AG04450 (cell line): ENCODE results near the gene MYO7B. TPM values are rescaled to one million over a fixed set of nuclear protein-coding genes. Genes with fewer than 3 reads are reported as not detected.

Experiments
- CTCF ChIA-PET: fragments of 300-600, 350-600 bp; formaldehyde crosslinking; extraction: SDS; loops from one replicate; lab custom pipeline; 2022; ENCODE audit warnings: antibody characterized with exemption, inconsistent platforms; lab: Charles Lee
- POLR2A ChIA-PET: fragments of 350-600 bp; formaldehyde crosslinking; extraction: SDS; loops from one replicate; lab custom pipeline; 2021; ENCODE audit warnings: antibody characterized with exemption, inconsistent platforms; lab: Yijun Ruan, JAX
- DNase-seq: peaks from one replicate; pipeline ENCODE4 v3.0.0-alpha.2; 2011; ENCODE audit warnings: low read depth, low spot score
- H3K27ac ChIP-seq: one replicate; pipeline ENCODE4 v1.5.1; 2012; ENCODE audit warnings: low read depth, low read length, control low read depth
- H3K27me3 ChIP-seq: one replicate; pipeline ENCODE4 v1.6.0; 2012; ENCODE audit warnings: low read length; ENCODE audit not compliant: control insufficient read depth, insufficient read depth
- H3K4me3 ChIP-seq: 2 replicates; pipeline ENCODE4 v1.5.1; 2011; ENCODE audit warnings: mild to moderate bottlenecking, low read depth, low read length, control low read depth
- H3K9me3 ChIP-seq: 2 replicates; pipeline ENCODE4 v1.5.1; 2012; ENCODE audit warnings: low read length; ENCODE audit not compliant: control insufficient read depth, insufficient read depth
- polyA plus RNA-seq: library from polyadenylated mRNA; depleted of rRNA; stranded (reverse); fragments of >200 nt; gene quantifications from 2 replicates; pipeline ENCODE4 v1.2.3, GENCODE V29; 2011
- TF ChIP-seq, protein P1 (sequence below): IDR thresholded peaks from 2 replicates; pipeline ENCODE4 v1.5.1; 2011; ENCODE audit warnings: low read depth, low read length, control low read depth, inconsistent platforms

MYO7B gene
- polyA plus RNA-seq, 1 experiment, result 0.02 TPM

DNA sequence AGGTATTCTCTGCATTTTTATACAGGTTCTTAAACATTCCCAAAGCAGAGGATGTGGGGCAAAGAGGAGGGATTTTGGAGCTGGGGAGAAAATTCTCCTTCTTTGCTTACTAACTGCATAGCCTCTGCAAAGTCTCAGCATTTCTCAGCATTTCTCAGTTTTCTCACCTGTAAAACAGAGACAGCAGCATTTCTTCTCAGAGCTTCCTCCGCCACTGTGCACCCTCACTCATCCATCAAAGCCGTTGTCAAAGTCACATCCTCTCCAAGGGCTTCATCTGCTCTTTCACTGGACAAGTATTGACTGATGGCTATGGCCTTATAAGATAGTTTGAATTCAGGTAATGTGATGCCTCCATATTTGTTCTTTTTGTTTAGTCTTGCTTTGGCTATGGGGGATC lies 17.4 kb downstream of the MYO7B start:
- Histone ChIP-seq H3K27ac (no peak overlapping the region), H3K27me3 (peaks cover 33% of the 10 kb centered on the region), H3K9me3 (no peaks in the 10 kb centered on the region), H3K4me3 (no peak overlapping the region)
- DNase-seq, result no peak
- TF ChIP-seq, protein P1, sequence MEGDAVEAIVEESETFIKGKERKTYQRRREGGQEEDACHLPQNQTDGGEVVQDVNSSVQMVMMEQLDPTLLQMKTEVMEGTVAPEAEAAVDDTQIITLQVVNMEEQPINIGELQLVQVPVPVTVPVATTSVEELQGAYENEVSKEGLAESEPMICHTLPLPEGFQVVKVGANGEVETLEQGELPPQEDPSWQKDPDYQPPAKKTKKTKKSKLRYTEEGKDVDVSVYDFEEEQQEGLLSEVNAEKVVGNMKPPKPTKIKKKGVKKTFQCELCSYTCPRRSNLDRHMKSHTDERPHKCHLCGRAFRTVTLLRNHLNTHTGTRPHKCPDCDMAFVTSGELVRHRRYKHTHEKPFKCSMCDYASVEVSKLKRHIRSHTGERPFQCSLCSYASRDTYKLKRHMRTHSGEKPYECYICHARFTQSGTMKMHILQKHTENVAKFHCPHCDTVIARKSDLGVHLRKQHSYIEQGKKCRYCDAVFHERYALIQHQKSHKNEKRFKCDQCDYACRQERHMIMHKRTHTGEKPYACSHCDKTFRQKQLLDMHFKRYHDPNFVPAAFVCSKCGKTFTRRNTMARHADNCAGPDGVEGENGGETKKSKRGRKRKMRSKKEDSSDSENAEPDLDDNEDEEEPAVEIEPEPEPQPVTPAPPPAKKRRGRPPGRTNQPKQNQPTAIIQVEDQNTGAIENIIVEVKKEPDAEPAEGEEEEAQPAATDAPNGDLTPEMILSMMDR, result no peak
- ChIA-PET POLR2A (no interaction called here), CTCF (no interaction called here)

DNA sequence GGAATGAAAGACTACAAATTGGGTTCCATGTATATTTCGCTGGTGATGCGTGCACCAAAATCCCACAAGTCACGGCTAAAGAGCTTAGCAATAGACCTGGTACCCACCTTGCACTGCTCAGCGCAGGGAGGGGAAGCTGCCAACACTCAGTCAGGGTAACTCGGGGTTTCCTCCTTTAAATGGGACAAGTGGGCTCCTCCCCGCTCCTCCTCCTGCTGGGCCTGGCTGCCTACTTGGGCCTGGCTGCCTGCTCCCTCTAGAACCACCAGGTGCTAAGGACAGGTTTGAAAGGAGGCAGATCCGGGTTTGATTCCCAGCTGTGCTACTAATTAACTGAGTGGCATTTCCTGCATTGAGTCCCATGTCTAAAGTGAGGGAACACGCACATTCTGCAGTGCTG lies 23.4 kb downstream of the MYO7B start:
- Histone ChIP-seq H3K27me3 (peaks cover 21% of the 10 kb centered on the region), H3K9me3 (no peaks in the 10 kb centered on the region; the same call in 1 of the 2 replicates), H3K4me3 (no peak overlapping the region), H3K27ac (no peak overlapping the region)
- ChIA-PET CTCF (interaction anchor here (0.7 kb wide), 1 partner anchor 22 kb away, joined by 3 read pairs; no protein-coding TSS in a partner anchor), POLR2A (no interaction called here)
- TF ChIP-seq, protein P1, result no peak
- DNase-seq, result no peak

DNA sequence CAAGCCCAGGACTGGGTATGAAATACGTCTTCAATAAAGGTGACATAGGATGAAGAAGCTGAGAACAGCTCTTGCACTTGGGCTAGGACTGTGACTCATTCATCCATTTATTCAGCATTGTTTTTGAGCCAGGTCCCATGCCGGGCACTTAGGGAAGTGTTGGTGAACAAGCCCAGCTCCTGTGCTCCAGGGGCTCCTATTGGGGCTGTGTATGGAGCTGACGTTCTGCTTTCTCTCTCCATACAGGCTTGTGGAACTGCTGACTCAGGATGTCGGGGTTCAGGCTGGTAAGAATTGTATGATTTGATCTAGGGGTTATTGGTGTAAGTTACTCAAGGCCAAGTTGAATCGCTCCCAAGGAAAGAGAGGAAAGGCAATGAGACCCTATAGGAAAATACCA lies 24.0 kb downstream of the MYO7B start:
- TF ChIP-seq, protein P1, result no peak
- DNase-seq, result no peak
- Histone ChIP-seq H3K9me3 (no peaks in the 10 kb centered on the region; the same call in 1 of the 2 replicates), H3K4me3 (no peak overlapping the region), H3K27me3 (peaks cover 20% of the 10 kb centered on the region), H3K27ac (no peak overlapping the region)
- POLR2A ChIA-PET, result no interaction called here
- CTCF ChIA-PET, result interaction anchor here (0.9 kb wide), 1 partner anchor 32 kb away, joined by 7 read pairs; no protein-coding TSS in a partner anchor

DNA sequence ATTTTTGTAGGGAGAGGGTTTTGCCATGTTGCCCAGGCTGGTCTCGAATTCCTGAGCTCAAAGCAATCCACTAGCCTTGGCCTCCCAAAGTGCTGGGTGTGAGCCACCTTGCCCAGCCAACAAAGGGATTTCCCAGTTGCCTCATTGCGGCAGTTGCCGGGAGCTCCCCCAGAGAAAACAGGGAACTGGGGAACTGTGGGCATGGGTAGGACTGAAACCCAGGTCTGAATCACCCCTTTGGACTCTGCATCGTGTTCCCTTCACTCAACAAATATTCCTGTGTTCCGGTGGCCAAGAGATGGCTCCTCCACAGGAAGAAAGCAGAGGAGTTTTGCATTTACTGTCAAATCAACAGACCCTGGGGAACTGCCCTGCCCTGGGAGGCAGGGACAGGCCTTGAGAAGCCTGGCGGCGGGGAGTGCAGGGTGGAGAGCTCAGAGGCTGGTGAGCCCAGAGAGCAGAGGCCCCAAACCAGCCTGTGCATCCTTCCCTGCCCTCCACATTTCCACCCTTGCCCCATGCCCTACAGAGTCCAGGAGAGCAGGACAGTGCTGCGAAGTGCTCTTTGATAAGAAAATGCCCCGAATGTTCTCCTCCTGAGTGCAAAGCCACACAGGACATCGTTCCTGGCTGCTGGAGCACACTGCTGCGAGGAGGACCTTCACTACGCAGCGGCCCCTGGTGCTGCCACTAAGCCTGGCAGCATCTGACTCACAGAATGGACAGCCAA lies 24.9 kb downstream of the MYO7B start:
- H3K27me3 ChIP-seq, result peaks cover 14% of the 10 kb centered on the region
- no peak overlapping the region for H3K27ac ChIP-seq
- TF ChIP-seq, protein P1, result no peak
- no peak for DNase-seq
- no peak overlapping the region for H3K4me3 ChIP-seq
- ChIA-PET CTCF (interaction anchor here (0.6 to 0.9 kb wide), 2 partner anchors 11 to 31 kb away, joined by 3 to 7 read pairs; no protein-coding TSS in a partner anchor), POLR2A (no interaction called here)
- no peaks in the 10 kb centered on the region; the same call in 1 of the 2 replicates for H3K9me3 ChIP-seq

DNA sequence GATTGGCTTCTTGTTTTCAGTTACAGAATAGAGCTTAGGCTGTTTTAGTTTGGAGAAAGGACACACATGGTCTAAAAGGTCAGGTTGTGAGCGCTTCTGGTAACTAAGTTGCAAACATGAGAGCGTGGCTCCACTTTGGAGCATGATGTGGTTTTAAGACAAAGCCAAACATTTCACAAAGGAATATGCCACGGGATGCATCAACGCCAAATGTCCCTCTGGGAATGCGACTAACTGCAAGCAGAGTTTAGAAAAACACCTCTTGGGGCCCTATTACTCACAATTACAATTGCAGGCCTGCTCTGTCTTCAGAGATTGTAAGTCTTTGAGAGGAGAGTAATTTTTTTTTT lies 25.4 kb downstream of the MYO7B start:
- H3K4me3 ChIP-seq, result no peak overlapping the region
- ChIA-PET POLR2A (no interaction called here), CTCF (no interaction called here)
- H3K27ac ChIP-seq, result no peak overlapping the region
- H3K27me3 ChIP-seq, result peaks cover 14% of the 10 kb centered on the region
- DNase-seq, result no peak
- H3K9me3 ChIP-seq, result no peaks in the 10 kb centered on the region; the same call in 1 of the 2 replicates
- TF ChIP-seq, protein P1, result no peak
